Measurements from ENCODE around the gene AP1AR. TPM values are rescaled to one million over a fixed set of nuclear protein-coding genes. Genes with fewer than 3 reads are reported as not detected.

AP1AR gene
- total and polyA plus RNA-seq, 2 of the 4 experiments (the other 2 are of a cell fraction): 4.0 to 4.7 TPM

DNA sequence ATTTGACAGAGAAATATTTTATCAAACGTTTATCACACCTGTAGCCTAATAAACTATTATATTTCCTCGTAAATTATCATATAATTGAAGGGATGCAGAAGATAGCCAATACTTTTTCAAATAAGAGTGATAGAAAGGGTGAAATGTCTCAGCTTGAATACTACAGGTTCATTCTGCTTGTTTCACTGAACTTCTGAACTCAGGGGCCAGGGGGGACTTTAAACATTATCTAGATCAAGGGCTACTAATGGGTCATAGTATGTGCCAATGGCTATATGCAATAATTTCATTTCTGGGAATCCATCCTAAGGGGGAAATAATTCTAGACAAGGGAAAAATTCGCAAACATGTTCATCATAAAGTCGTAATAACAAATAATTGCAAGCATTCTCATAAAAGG, 68.1 kb downstream of the AP1AR start:
- no peaks in the 10 kb centered on the region for H3K9me1 ChIP-seq (ENCODE audit: insufficient read depth, low read length)
- no peak overlapping the region for H2BK15ac ChIP-seq (ENCODE audit: low read depth, low read length)
- H4K20me1 ChIP-seq (ENCODE audit: insufficient read depth, low read length): no peaks in the 10 kb centered on the region
- H2BK20ac ChIP-seq (ENCODE audit: low read depth, low read length): no peak overlapping the region
- intact Hi-C loops (cut with micrococcal nuclease): no loop called here
- no peak overlapping the region for H3K56ac ChIP-seq (ENCODE audit: extremely low read depth, insufficient read depth, low read length)
- BruUV-seq (replicated peaks): no TSS peak
- no peak overlapping the region for H3K27ac ChIP-seq (ENCODE audit: insufficient read depth, low read length)
- WGBS, 2 experiments (ENCODE audit: extremely low coverage in 2 of 2, insufficient read length in 1 of 2): no CpG with 5 or more reads among the region's 4 CpGs
- H3K27me3 ChIP-seq (ENCODE audit: control insufficient read depth, insufficient read depth, low read length): no peaks in the 10 kb centered on the region
- no peak overlapping the region for H4K5ac ChIP-seq (ENCODE audit: low read depth, low read length)
- dilution Hi-C loops (cut with HindIII; ENCODE audit: low sequenced_read_pairs, unreplicated experiment): no loop called here
- H3K4me1 ChIP-seq (ENCODE audit: control insufficient read depth, insufficient read depth, low read length): no peaks in the 10 kb centered on the region
- no peak for DNase-seq
- H2AK5ac ChIP-seq (ENCODE audit: low read depth, low read length): no peak overlapping the region
- no peak overlapping the region for H3K4me3 ChIP-seq (ENCODE audit: insufficient read depth, low read depth, low read length)
- no peak overlapping the region for H4K91ac ChIP-seq (ENCODE audit: insufficient read depth, low read depth, low read length)
- H3K36me3 ChIP-seq (ENCODE audit: control insufficient read depth, insufficient read depth, low read length): 0 out of 2 replicates have a peak, but pooled peaks cover 1% of the 10 kb centered on the region
- no peak overlapping the region for H3K18ac ChIP-seq (ENCODE audit: low read depth, low read length)
- H3K9ac ChIP-seq (ENCODE audit: low read depth, low read length): no peak overlapping the region
- H3K4ac ChIP-seq (ENCODE audit: low read depth, low read length): no peak overlapping the region
- H3K14ac ChIP-seq (replicated peaks; ENCODE audit: low read depth, low read length): no peak overlapping the region
- ChIA-PET CTCF (no interaction called here), POLR2A (ENCODE audit: unreplicated experiment) (no interaction called here)
- H4K8ac ChIP-seq (ENCODE audit: low read depth in 2 of 2, low read length in 2 of 2): no peak overlapping the region
- H3K4me2 ChIP-seq (ENCODE audit: low read depth, low read length): no peak overlapping the region
- no peak overlapping the region for H2AFZ ChIP-seq (replicated peaks; ENCODE audit: low read length, poor library complexity)
- in situ Hi-C loops (cut with MboI; ENCODE audit: low sequenced_read_pairs): no loop called here
- no peak overlapping the region for H2BK5ac ChIP-seq (ENCODE audit: low read depth, low read length, poor library complexity, severe bottlenecking)
- H3K79me1 ChIP-seq (ENCODE audit: low read depth in 1 of 2, low read length in 2 of 2): peaks cover 0 to 8% of the 10 kb centered on the region in 2 experiments; a peak in 1 of 4 replicates
- no peak overlapping the region for H2BK120ac ChIP-seq (ENCODE audit: low read depth, low read length)
- H3K9me3 ChIP-seq (ENCODE audit: control insufficient read depth, insufficient read depth, low read length): no peaks in the 10 kb centered on the region
- H2AK9ac ChIP-seq (replicated peaks; ENCODE audit: low read depth, low read length, poor library complexity): no peak overlapping the region
- H3K23ac ChIP-seq (ENCODE audit: low read depth, low read length): no peak overlapping the region
- TF ChIP-seq USF2 (IDR thresholded peaks at IDR 0.05; ENCODE audit: low read depth, low read length): no peak
- ATAC-seq (ENCODE audit: low read depth): no peak

All from IMR-90 (cell line).